GM12878 (cell line): ENCODE measurements around the gene RNF43. TPM values are rescaled to one million over a fixed set of nuclear protein-coding genes. Genes with fewer than 3 reads are reported as not detected.

ENCODE experiments used
- ATAC-seq: fragments of 200-7000 bp; cut with Tn5 transposase; 3 replicates; pipeline ENCODE4 v1.9.1; 2020; ENCODE audit warnings: mild to moderate bottlenecking, moderate library complexity
- BruUV-seq: library from RNA; stranded (reverse); fragments of 400-500 nt; replicated peaks from 2 replicates; lab custom pipeline; 2021; lab: Mats Ljungman, UMichigan
- CTCF ChIA-PET: fragments of 300-600 bp; sonication (Branson Sonifier 250); formaldehyde crosslinking; extraction: SDS; loops from one replicate; lab custom pipeline; 2021; ENCODE audit warnings: inconsistent platforms; lab: Yijun Ruan, JAX
- POLR2A ChIA-PET: fragments of 350-600 bp; formaldehyde crosslinking; extraction: SDS; loops from one replicate; lab custom pipeline; 2021; ENCODE audit warnings: inconsistent platforms; lab: Charles Lee
- RAD21 ChIA-PET: fragments of 300-600 bp; sonication (Branson Sonifier 250); formaldehyde crosslinking; loops from one replicate; lab custom pipeline; 2023; ENCODE audit warnings: antibody characterized with exemption; ENCODE audit not compliant: unreplicated experiment; lab: Charles Lee
- SMC1A ChIA-PET: fragments of 300-600 bp; sonication (Branson Sonifier 250); formaldehyde crosslinking; loops from one replicate; lab custom pipeline; 2023; ENCODE audit not compliant: unreplicated experiment, uncharacterized antibody; lab: Charles Lee
- DNase-seq: peaks from one replicate; pipeline ENCODE4 v3.0.0-alpha.2; 2011; ENCODE audit warnings: low read depth, low spot score
- FAIRE-seq: peaks from 3 replicates; lab custom pipeline; 2011; peaks lifted over from hg19 to GRCh38; lab: Jason Lieb, UNC
- H2AFZ ChIP-seq: 2 replicates; pipeline ENCODE4 v1.6.0; 2011; ENCODE audit warnings: low read depth, low read length, control low read depth; ENCODE audit not compliant: control insufficient read depth
- H3K27ac ChIP-seq: 2 replicates; pipeline ENCODE4 v1.5.1; 2011; ENCODE audit warnings: control low read depth; ENCODE audit not compliant: control insufficient read depth, insufficient read depth
- H3K27me3 ChIP-seq, 2 experiments: replicated peaks in 1 of 2; 2 replicates each; pipeline versions ENCODE4 v1.6.0 to v1.6.1; 2011; ENCODE audit warnings: low read length in 1 of 2; ENCODE audit not compliant: control insufficient read depth in 2 of 2, insufficient read depth in 2 of 2
- H3K36me3 ChIP-seq, 2 experiments: 2 replicates each; pipeline ENCODE4 v1.5.1; 2011; ENCODE audit warnings: low read length in 1 of 2; ENCODE audit not compliant: control insufficient read depth in 2 of 2, insufficient read depth in 2 of 2
- H3K4me1 ChIP-seq: 2 replicates; pipeline ENCODE4 v1.6.1; 2011; ENCODE audit warnings: mild to moderate bottlenecking, low read length, moderate library complexity, mixed read lengths; ENCODE audit not compliant: control insufficient read depth, insufficient read depth
- H3K4me2 ChIP-seq: 2 replicates; pipeline ENCODE4 v1.6.0; 2011; ENCODE audit warnings: control low read depth; ENCODE audit not compliant: control insufficient read depth, insufficient read depth
- H3K4me3 ChIP-seq: fragments of 200-600 bp; sonication (generic); 2 replicates; pipeline ENCODE4 v1.5.1; 2016
- H3K79me2 ChIP-seq: 2 replicates; pipeline ENCODE4 v1.6.0; 2011; ENCODE audit warnings: low read length; ENCODE audit not compliant: control insufficient read depth, insufficient read depth
- H3K9ac ChIP-seq: 2 replicates; pipeline ENCODE4 v1.8.0; 2011; ENCODE audit warnings: low read length, control low read depth, mixed read lengths; ENCODE audit not compliant: control insufficient read depth, insufficient read depth
- H3K9me3 ChIP-seq: replicated peaks from 3 replicates; pipeline ENCODE4 v1.5.1; 2011; ENCODE audit warnings: mild to moderate bottlenecking, low read length; ENCODE audit not compliant: control insufficient read depth, insufficient read depth
- H4K20me1 ChIP-seq: 2 replicates; pipeline ENCODE4 v1.6.0; 2011; ENCODE audit not compliant: control insufficient read depth, insufficient read depth
- ATF3 ChIP-seq: IDR thresholded peaks from 2 replicates; pipeline ENCODE4 v1.6.1; 2011; ENCODE audit warnings: low read depth, mild to moderate bottlenecking, low read length, moderate library complexity, borderline replicate concordance; ENCODE audit errors: extremely low read depth
- IRF3 ChIP-seq: fragments of 450-650 bp; IDR thresholded peaks from 2 replicates; pipeline ENCODE4 v1.6.1; 2014; ENCODE audit warnings: mild to moderate bottlenecking
- KDM1A ChIP-seq: fragments of 200-600 bp; sonication (generic); IDR thresholded peaks from 2 replicates; pipeline ENCODE4 v1.6.1; 2016; ENCODE audit warnings: borderline replicate concordance
- KLF5 ChIP-seq: fragments of 450-650 bp; IDR thresholded peaks from 2 replicates; pipeline ENCODE4 v1.6.1; 2014; ENCODE audit warnings: mild to moderate bottlenecking; ENCODE audit not compliant: partially characterized antibody
- LARP7 ChIP-seq: fragments of 450-650 bp; IDR thresholded peaks from 2 replicates; pipeline ENCODE4 v1.6.1; 2017; ENCODE audit warnings: mild to moderate bottlenecking
- MLLT1 ChIP-seq: fragments of 450-650 bp; IDR thresholded peaks from 2 replicates; pipeline ENCODE4 v1.6.1; 2016; ENCODE audit warnings: mild to moderate bottlenecking
- MXI1 ChIP-seq: fragments of 150-350 bp; IDR thresholded peaks from 2 replicates; pipeline ENCODE4 v1.6.1; 2011; ENCODE audit warnings: low read depth, mild to moderate bottlenecking, inconsistent platforms, low read length, improper control_type of control experiment
- NR2F1 ChIP-seq: fragments of 450-650 bp; conservative IDR thresholded peaks from 2 replicates; pipeline ENCODE4 v1.6.1; 2017; ENCODE audit warnings: mild to moderate bottlenecking
- RFX5 ChIP-seq: IDR thresholded peaks from 2 replicates; pipeline ENCODE4 v1.6.1; 2011; ENCODE audit warnings: low read depth, low read length, improper control_type of control experiment
- SMC3 ChIP-seq: IDR thresholded peaks from 2 replicates; pipeline ENCODE4 v1.6.1; 2011; ENCODE audit warnings: low read length, improper control_type of control experiment, borderline replicate concordance
- TAF1 ChIP-seq: IDR thresholded peaks from 2 replicates; pipeline ENCODE4 v1.6.1; 2011; ENCODE audit warnings: mild to moderate bottlenecking, low read depth, low read length, borderline replicate concordance
- USF2 ChIP-seq: IDR thresholded peaks from 2 replicates; pipeline ENCODE4 v1.6.1; 2011; ENCODE audit warnings: low read depth, low read length, improper control_type of control experiment, borderline replicate concordance
- ZZZ3 ChIP-seq: IDR thresholded peaks from 2 replicates; pipeline ENCODE4 v1.6.1; 2011; ENCODE audit warnings: low read depth; ENCODE audit not compliant: control insufficient read depth, insufficient read length
- WGBS: methylation state at CpG from one replicate; pipeline ENCODE4 v1.1.6; 2016; ENCODE audit warnings: low lambda C conversion rate; ENCODE audit not compliant: insufficient replicate concordance, insufficient coverage; ENCODE audit errors: missing lambda C conversion rate; 5-methylcytosine and 5-hydroxymethylcytosine counted together
- in situ Hi-C: fragments of 300-500 bp; cut with MboI; formaldehyde crosslinking; loops from 9 replicates; pipeline ENCODE4 v1.14.3; 2018; ENCODE audit warnings: mixed read lengths
- intact Hi-C: fragments of 100-400 bp; cut with micrococcal nuclease; formaldehyde crosslinking; loops from one replicate; pipeline ENCODE4 v1.14.2; 2022; ENCODE audit not compliant: unreplicated experiment
- polyA plus RNA-seq, 11 experiments: library from polyadenylated mRNA; depleted of rRNA in 4 of 11; unstranded in 6 of 11; stranded (reverse) in 5 of 11; fragments of >200 nt; fragmentation: Nextera tagmentation in 4 of 11; fragmentation: Illumina TruSeq in 1 of 11; extraction: Ambion mirVana in 4 of 11; extraction: Trizol in 1 of 11; gene quantifications; 1 replicate in 1 of 11; 2 replicates in 10 of 11; pipeline versions ENCODE4 v1.2.1 to v1.2.3, GENCODE V29; 2011 to 2016; ENCODE audit warnings: inconsistent platforms in 2 of 11, missing spikeins in 2 of 11, low read depth in 1 of 11
- total RNA-seq, 4 experiments: library from RNA; depleted of rRNA in 3 of 4; stranded (reverse); fragments of >200 nt in 3 of 4; fragmentation: Illumina TruSeq in 1 of 4; extraction: Trizol in 1 of 4; gene quantifications; 2 replicates each; pipeline versions ENCODE4 v1.2.1 to v1.2.3, GENCODE V29; 2013 to 2021

RNF43 gene
- total and polyA plus RNA-seq, 10 of the 15 experiments (the other 5 are each of a cell fraction or from before 2014, with no cell fraction given), result 1.2 to 16.7 (median 5.5) TPM

- Histone ChIP-seq H3K27me3 (no peaks in the 10 kb centered on the region), H3K4me1 (no peaks in the 10 kb centered on the region), H3K9ac (no peak overlapping the region), H3K36me3 (no peaks in the 10 kb centered on the region), H2AFZ (no peak overlapping the region), H3K9me3 (no peaks in the 10 kb centered on the region), H3K4me3 (no peak overlapping the region), H3K27ac (no peak overlapping the region), H4K20me1 (no peaks in the 10 kb centered on the region), H3K4me2 (no peak overlapping the region), H3K79me2 (no peaks in the 10 kb centered on the region)
- intact Hi-C loops (no loop called here), in situ Hi-C loops (loop anchor here (5.0 kb wide), 1 partner anchor 129 kb away; no protein-coding TSS in a partner anchor)
- ChIA-PET RAD21 (interaction anchor here (1.0 to 3.6 kb wide), 6 partner anchors 13 to 246 kb away, joined by 3 to 31 read pairs (median 6); partner anchors contain the start of gene RNF43), CTCF (interaction anchor here (0.6 to 6.7 kb wide), 9 partner anchors 28 to 246 kb away, joined by 3 to 40 read pairs (median 9); partner anchors contain the start of gene RNF43), SMC1A (interaction anchor here (0.8 to 5.0 kb wide), 4 partner anchors 129 to 197 kb away, joined by 3 to 45 read pairs (median 3); no protein-coding TSS in a partner anchor), POLR2A (interaction anchor here (0.7 kb wide), 1 partner anchor 126 kb away, joined by 5 read pairs; no protein-coding TSS in a partner anchor)
- TF ChIP-seq KLF5, result no peak
- no peak for TF ChIP-seq KDM1A
- no peak for TF ChIP-seq ZZZ3
- no peak for TF ChIP-seq ATF3
- TF ChIP-seq USF2, result no peak
- no peak for TF ChIP-seq MXI1
- TF ChIP-seq RFX5, result no peak
- TF ChIP-seq NR2F1, result no peak
- no peak for TF ChIP-seq LARP7
- no peak for TF ChIP-seq IRF3
- no peak for TF ChIP-seq SMC3
- no peak for TF ChIP-seq MLLT1
- TF ChIP-seq TAF1, result no peak
- FAIRE-seq, result no peak
- BruUV-seq, result no TSS peak
- no peak for DNase-seq
- 64% methylated on average over 4 of the region's 6 CpGs for WGBS
- ATAC-seq, result no peak
Measured at GRCh38 chr17:58446086-58446485, 28.8 kb upstream of the RNF43 start.
